Thoracic aorta (tissue), 2 donors: Measurements from ENCODE around the gene REM2. TPM values are rescaled to one million over a fixed set of nuclear protein-coding genes. Genes with fewer than 3 reads are reported as not detected.
"Not testable (repeated sequence)": the region's sequence is repeated elsewhere in the genome, so short reads cannot be mapped to it uniquely, and the experiment has no call there.

ENCODE experiments used
- ATAC-seq: fragments of 150-250 bp; one replicate; pipeline ENCODE4 v1.8.0; 2017; ENCODE audit warnings: low read depth; ENCODE audit not compliant: insufficient number of reproducible peaks, low FRiP score
- DNase-seq: peaks from one replicate; pipeline ENCODE4 v3.0.0-alpha.2; 2020; ENCODE audit warnings: low spot score
- H3K27ac ChIP-seq, 2 donors: fragments of 200-600 bp; sonication (generic); 1 replicate in 1 of 2; 2 replicates in 1 of 2; pipeline ENCODE4 v1.5.1; 2016; ENCODE audit warnings: mild to moderate bottlenecking in 2 of 2, moderate library complexity in 2 of 2
- H3K27me3 ChIP-seq: fragments of 200-600 bp; sonication (generic); replicated peaks from 2 replicates; pipeline ENCODE4 v1.6.0; 2016; ENCODE audit warnings: mild to moderate bottlenecking; ENCODE audit not compliant: insufficient read depth
- H3K36me3 ChIP-seq: fragments of 200-600 bp; sonication (generic); one replicate; pipeline ENCODE4 v1.5.1; 2016
- H3K4me1 ChIP-seq, 2 donors: fragments of 200-600 bp; sonication (generic); 1 replicate in 1 of 2; 2 replicates in 1 of 2; pipeline versions ENCODE4 v1.5.1 to v1.6.0; 2016; ENCODE audit warnings: low read depth in 2 of 2, mild to moderate bottlenecking in 1 of 2; ENCODE audit not compliant: control insufficient read depth in 1 of 2
- H3K4me3 ChIP-seq: fragments of 200-600 bp; sonication (generic); 2 replicates; pipeline ENCODE4 v1.5.1; 2016; ENCODE audit warnings: mild to moderate bottlenecking
- H3K9me3 ChIP-seq: fragments of 200-600 bp; sonication (generic); 2 replicates; pipeline ENCODE4 v1.5.1; 2016
- CTCF ChIP-seq: fragments of 200-600 bp; sonication (generic); IDR thresholded peaks from one replicate; pipeline ENCODE4 v1.5.1; 2019; ENCODE audit warnings: antibody characterized with exemption
- total RNA-seq, 2 donors: library from RNA; depleted of rRNA; stranded (reverse); fragments of >200 nt; gene quantifications; one replicate each; pipeline versions ENCODE4 v1.1.0 to v1.2.3, GENCODE V29; 2016

Gene REM2
- total RNA-seq, 2 donors from 2014 or later = 0.28 TPM; not detected in 1

- H3K27me3 ChIP-seq = no peaks in the 10 kb centered on the region
- no peak for TF ChIP-seq CTCF
- DNase-seq (no peak), ATAC-seq (no peak)
- no peak overlapping the region for H3K27ac ChIP-seq
- no peaks in the 10 kb centered on the region for H3K36me3 ChIP-seq
- peaks cover 21 to 44% of the 10 kb centered on the region in 2 donors for H3K4me1 ChIP-seq
- no peaks in the 10 kb centered on the region for H3K9me3 ChIP-seq
- H3K4me3 ChIP-seq = no peak overlapping the region
These were observed 27.9 kb upstream of the REM2 start for GRCh38 chr14:22854963-22855724.

GRCh38 chr14:22856428-22856827 lies 26.6 kb upstream of the REM2 start:
- DNase-seq = no peak
- Histone ChIP-seq H3K27ac (no peak overlapping the region), H3K4me3 (no peak overlapping the region), H3K4me1 (peaks cover 11 to 31% of the 10 kb centered on the region in 2 donors), H3K27me3 (no peaks in the 10 kb centered on the region), H3K9me3 (no peaks in the 10 kb centered on the region), H3K36me3 (no peaks in the 10 kb centered on the region)
- ATAC-seq = no peak
- no peak for TF ChIP-seq CTCF

GRCh38 chr14:22860377-22860776 lies 22.6 kb upstream of the REM2 start:
- H3K36me3 ChIP-seq, H3K4me3 ChIP-seq, H3K27me3 ChIP-seq, H3K9me3 ChIP-seq, ATAC-seq, H3K27ac ChIP-seq, DNase-seq: not testable (repeated sequence)
- peaks cover 0 to 10% of the 10 kb centered on the region in 2 donors for H3K4me1 ChIP-seq

- DNase-seq = no peak
- no peak for TF ChIP-seq CTCF
- Histone ChIP-seq H3K9me3 (no peaks in the 10 kb centered on the region), H3K36me3 (no peaks in the 10 kb centered on the region), H3K27me3 (no peaks in the 10 kb centered on the region), H3K4me1 (peaks cover 0 to 10% of the 10 kb centered on the region in 2 donors), H3K27ac (no peak overlapping the region), H3K4me3 (no peak overlapping the region)
- no peak for ATAC-seq
These were observed 21.4 kb upstream of the REM2 start for GRCh38 chr14:22861651-22862050.

GRCh38 chr14:22864979-22865378 lies 18.0 kb upstream of the REM2 start:
- peaks cover 3 to 6% of the 10 kb centered on the region in 2 donors for H3K4me1 ChIP-seq
- DNase-seq = no peak
- no peak overlapping the region for H3K27ac ChIP-seq
- no peak for TF ChIP-seq CTCF
- no peaks in the 10 kb centered on the region for H3K27me3 ChIP-seq
- H3K9me3 ChIP-seq = no peaks in the 10 kb centered on the region
- no peak overlapping the region for H3K4me3 ChIP-seq
- no peaks in the 10 kb centered on the region for H3K36me3 ChIP-seq
- ATAC-seq = peak; percentile 6
